Neural cell (in vitro differentiated cells): ENCODE results near the gene AXL. TPM values are rescaled to one million over a fixed set of nuclear protein-coding genes. Genes with fewer than 3 reads are reported as not detected.

ENCODE experiments used
- H2AFZ ChIP-seq: fragments of 200-600, 300-800 bp; sonication (generic), shearing (Covaris generic); 2 replicates; pipeline ENCODE4 v1.6.0; 2014; ENCODE audit warnings: low read depth, mild to moderate bottlenecking, antibody characterized with exemption, low read length, moderate library complexity
- H3F3A ChIP-seq: fragments of 200-600 bp; shearing (Covaris generic); 2 replicates; pipeline ENCODE4 v1.6.1; 2016; ENCODE audit warnings: mild to moderate bottlenecking, moderate library complexity, mixed read lengths, antibody characterized with exemption, low read length; ENCODE audit not compliant: insufficient read depth, poor library complexity, severe bottlenecking
- H3K27ac ChIP-seq: fragments of 200-600, 300-800 bp; sonication (generic), shearing (Covaris generic); 2 replicates; pipeline ENCODE4 v1.5.1; 2014; ENCODE audit warnings: mild to moderate bottlenecking, low read length, moderate library complexity
- H3K27me3 ChIP-seq: fragments of 300-800, 200-600 bp; sonication (generic), shearing (Covaris generic); 2 replicates; pipeline ENCODE4 v1.6.0; 2014; ENCODE audit warnings: mild to moderate bottlenecking, low read depth, low read length, moderate library complexity; ENCODE audit not compliant: insufficient read depth
- H3K36me3 ChIP-seq: fragments of 300-800, 200-600 bp; sonication (generic), shearing (Covaris generic); 2 replicates; pipeline ENCODE4 v1.5.1; 2014; ENCODE audit warnings: mild to moderate bottlenecking, antibody characterized with exemption, low read length, moderate library complexity; ENCODE audit not compliant: insufficient read depth
- H3K4me2 ChIP-seq: fragments of 300-800, 200-600 bp; sonication (generic), shearing (Covaris generic); 2 replicates; pipeline ENCODE4 v1.6.0; 2014; ENCODE audit warnings: mild to moderate bottlenecking, low read length
- H3K4me3 ChIP-seq: fragments of 300-800, 200-600 bp; sonication (generic), shearing (Covaris generic); 2 replicates; pipeline ENCODE4 v1.5.1; 2014; ENCODE audit warnings: mild to moderate bottlenecking, low read length, moderate library complexity
- H3K79me2 ChIP-seq: fragments of 200-600 bp; shearing (Covaris generic); replicated peaks from 2 replicates; pipeline ENCODE4 v1.6.0; 2014; ENCODE audit warnings: mild to moderate bottlenecking, low read length, moderate library complexity; ENCODE audit not compliant: insufficient read depth
- H3K9ac ChIP-seq: fragments of 300-800, 200-600 bp; sonication (generic), shearing (Covaris generic); 2 replicates; pipeline ENCODE4 v1.6.1; 2016; ENCODE audit warnings: mild to moderate bottlenecking, low read length, mixed read lengths
- H3K9me2 ChIP-seq: fragments of 200-600 bp; shearing (Covaris generic); 2 replicates; pipeline ENCODE4 v1.6.1; 2016; ENCODE audit warnings: mild to moderate bottlenecking, low read length, mixed read lengths; ENCODE audit not compliant: insufficient read depth
- H3K9me3 ChIP-seq: fragments of 200-600, 300-800 bp; sonication (generic), shearing (Covaris generic); 2 replicates; pipeline ENCODE4 v1.6.1; 2016; ENCODE audit warnings: mild to moderate bottlenecking, mixed run types, low read length, moderate library complexity, mixed read lengths
- H4K20me1 ChIP-seq: fragments of 200-600 bp; shearing (Covaris generic); 2 replicates; pipeline ENCODE4 v1.6.1; 2016; ENCODE audit warnings: mild to moderate bottlenecking, mixed run types; ENCODE audit not compliant: insufficient read depth
- EP300 ChIP-seq: fragments of 450-650 bp; conservative IDR thresholded peaks from 2 replicates; pipeline ENCODE4 v1.6.1; 2014; ENCODE audit warnings: antibody characterized with exemption, mild to moderate bottlenecking, moderate library complexity; ENCODE audit not compliant: poor library complexity, severe bottlenecking
- EZH2 ChIP-seq: fragments of 200-600, 300-800 bp; shearing (Covaris generic), sonication (generic); IDR thresholded peaks from 2 replicates; pipeline ENCODE4 v1.6.1; 2014; ENCODE audit warnings: antibody characterized with exemption, low read length, borderline replicate concordance, mild to moderate bottlenecking; ENCODE audit not compliant: insufficient read depth, poor library complexity, severe bottlenecking
- MXI1 ChIP-seq: fragments of 450-650 bp; conservative IDR thresholded peaks from 2 replicates; pipeline ENCODE4 v1.6.1; 2014; ENCODE audit warnings: antibody characterized with exemption, mild to moderate bottlenecking; ENCODE audit not compliant: poor library complexity, severe bottlenecking
- POLR2AphosphoS5 ChIP-seq: IDR thresholded peaks from 2 replicates; pipeline ENCODE4 v1.6.1; 2012
- RAD21 ChIP-seq: fragments of 450-650 bp; conservative IDR thresholded peaks from 2 replicates; pipeline ENCODE4 v1.6.1; 2014; ENCODE audit warnings: antibody characterized with exemption, mild to moderate bottlenecking, moderate library complexity
- SMC3 ChIP-seq: fragments of 450-650 bp; conservative IDR thresholded peaks from 2 replicates; pipeline ENCODE4 v1.6.1; 2014; ENCODE audit warnings: antibody characterized with exemption, mild to moderate bottlenecking, moderate library complexity; ENCODE audit not compliant: poor library complexity
- TAF1 ChIP-seq: IDR thresholded peaks from 2 replicates; pipeline ENCODE4 v1.6.1; 2012; ENCODE audit warnings: low read depth
- polyA plus RNA-seq: library from polyadenylated mRNA; depleted of rRNA; stranded (reverse); fragments of >200 nt; gene quantifications from 2 replicates; pipeline ENCODE4 v1.2.3, GENCODE V29; 2014
- TF ChIP-seq, protein P1 (sequence below): IDR thresholded peaks from 2 replicates; pipeline ENCODE4 v1.6.1; 2012; ENCODE audit warnings: borderline replicate concordance
- TF ChIP-seq, protein P2 (sequence below): fragments of 450-650 bp; IDR thresholded peaks from 2 replicates; pipeline ENCODE4 v1.5.1; 2014; ENCODE audit warnings: antibody characterized with exemption, mild to moderate bottlenecking, moderate library complexity; ENCODE audit not compliant: poor library complexity, severe bottlenecking

Gene AXL
- polyA plus RNA-seq, 1 donor from 2014 or later: 0.10 TPM

GRCh38 chr19:41269571-41269970 is 50.5 kb downstream of the AXL start:
- TF ChIP-seq, protein P1, sequence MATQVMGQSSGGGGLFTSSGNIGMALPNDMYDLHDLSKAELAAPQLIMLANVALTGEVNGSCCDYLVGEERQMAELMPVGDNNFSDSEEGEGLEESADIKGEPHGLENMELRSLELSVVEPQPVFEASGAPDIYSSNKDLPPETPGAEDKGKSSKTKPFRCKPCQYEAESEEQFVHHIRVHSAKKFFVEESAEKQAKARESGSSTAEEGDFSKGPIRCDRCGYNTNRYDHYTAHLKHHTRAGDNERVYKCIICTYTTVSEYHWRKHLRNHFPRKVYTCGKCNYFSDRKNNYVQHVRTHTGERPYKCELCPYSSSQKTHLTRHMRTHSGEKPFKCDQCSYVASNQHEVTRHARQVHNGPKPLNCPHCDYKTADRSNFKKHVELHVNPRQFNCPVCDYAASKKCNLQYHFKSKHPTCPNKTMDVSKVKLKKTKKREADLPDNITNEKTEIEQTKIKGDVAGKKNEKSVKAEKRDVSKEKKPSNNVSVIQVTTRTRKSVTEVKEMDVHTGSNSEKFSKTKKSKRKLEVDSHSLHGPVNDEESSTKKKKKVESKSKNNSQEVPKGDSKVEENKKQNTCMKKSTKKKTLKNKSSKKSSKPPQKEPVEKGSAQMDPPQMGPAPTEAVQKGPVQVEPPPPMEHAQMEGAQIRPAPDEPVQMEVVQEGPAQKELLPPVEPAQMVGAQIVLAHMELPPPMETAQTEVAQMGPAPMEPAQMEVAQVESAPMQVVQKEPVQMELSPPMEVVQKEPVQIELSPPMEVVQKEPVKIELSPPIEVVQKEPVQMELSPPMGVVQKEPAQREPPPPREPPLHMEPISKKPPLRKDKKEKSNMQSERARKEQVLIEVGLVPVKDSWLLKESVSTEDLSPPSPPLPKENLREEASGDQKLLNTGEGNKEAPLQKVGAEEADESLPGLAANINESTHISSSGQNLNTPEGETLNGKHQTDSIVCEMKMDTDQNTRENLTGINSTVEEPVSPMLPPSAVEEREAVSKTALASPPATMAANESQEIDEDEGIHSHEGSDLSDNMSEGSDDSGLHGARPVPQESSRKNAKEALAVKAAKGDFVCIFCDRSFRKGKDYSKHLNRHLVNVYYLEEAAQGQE: no peak
- TF ChIP-seq POLR2AphosphoS5 (no peak), RAD21 (no peak), TAF1 (no peak), SMC3 (no peak), MXI1 (no peak), EP300 (no peak), EZH2 (no peak)
- TF ChIP-seq, protein P2, sequence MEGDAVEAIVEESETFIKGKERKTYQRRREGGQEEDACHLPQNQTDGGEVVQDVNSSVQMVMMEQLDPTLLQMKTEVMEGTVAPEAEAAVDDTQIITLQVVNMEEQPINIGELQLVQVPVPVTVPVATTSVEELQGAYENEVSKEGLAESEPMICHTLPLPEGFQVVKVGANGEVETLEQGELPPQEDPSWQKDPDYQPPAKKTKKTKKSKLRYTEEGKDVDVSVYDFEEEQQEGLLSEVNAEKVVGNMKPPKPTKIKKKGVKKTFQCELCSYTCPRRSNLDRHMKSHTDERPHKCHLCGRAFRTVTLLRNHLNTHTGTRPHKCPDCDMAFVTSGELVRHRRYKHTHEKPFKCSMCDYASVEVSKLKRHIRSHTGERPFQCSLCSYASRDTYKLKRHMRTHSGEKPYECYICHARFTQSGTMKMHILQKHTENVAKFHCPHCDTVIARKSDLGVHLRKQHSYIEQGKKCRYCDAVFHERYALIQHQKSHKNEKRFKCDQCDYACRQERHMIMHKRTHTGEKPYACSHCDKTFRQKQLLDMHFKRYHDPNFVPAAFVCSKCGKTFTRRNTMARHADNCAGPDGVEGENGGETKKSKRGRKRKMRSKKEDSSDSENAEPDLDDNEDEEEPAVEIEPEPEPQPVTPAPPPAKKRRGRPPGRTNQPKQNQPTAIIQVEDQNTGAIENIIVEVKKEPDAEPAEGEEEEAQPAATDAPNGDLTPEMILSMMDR: no peak
- H3K27ac ChIP-seq: no peak overlapping the region
- H3K4me3 ChIP-seq: no peak overlapping the region
- H3K9me3 ChIP-seq: no peaks in the 10 kb centered on the region
- H3K9ac ChIP-seq: no peak overlapping the region
- peaks cover 37% of the 10 kb centered on the region for H3K79me2 ChIP-seq
- H3F3A ChIP-seq: no peaks in the 10 kb centered on the region
- peaks cover 8% of the 10 kb centered on the region for H4K20me1 ChIP-seq
- no peaks in the 10 kb centered on the region for H3K27me3 ChIP-seq
- no peaks in the 10 kb centered on the region for H3K9me2 ChIP-seq
- no peak overlapping the region for H3K4me2 ChIP-seq
- H2AFZ ChIP-seq: no peak overlapping the region
- H3K36me3 ChIP-seq: peaks cover 9% of the 10 kb centered on the region

GRCh38 chr19:41273076-41273475 is 54.1 kb downstream of the AXL start:
- H2AFZ ChIP-seq: no peak overlapping the region
- no peaks in the 10 kb centered on the region for H3K9me2 ChIP-seq
- H3K79me2 ChIP-seq: peaks cover 2% of the 10 kb centered on the region
- TF ChIP-seq MXI1 (no peak), EP300 (no peak), POLR2AphosphoS5 (no peak), RAD21 (no peak)
- TF ChIP-seq, protein P2: no peak
- H3F3A ChIP-seq: no peaks in the 10 kb centered on the region
- no peak overlapping the region for H3K4me3 ChIP-seq
- H3K36me3 ChIP-seq: peaks cover 13% of the 10 kb centered on the region
- no peaks in the 10 kb centered on the region for H3K27me3 ChIP-seq
- no peak overlapping the region for H3K4me2 ChIP-seq
- no peak overlapping the region for H3K9ac ChIP-seq
- H3K27ac ChIP-seq: no peak overlapping the region
- H4K20me1 ChIP-seq: no peaks in the 10 kb centered on the region
- H3K9me3 ChIP-seq: no peaks in the 10 kb centered on the region
